ENCODE data around the gene TSPAN32. TPM values are rescaled to one million over a fixed set of nuclear protein-coding genes. Genes with fewer than 3 reads are reported as not detected.

Gene TSPAN32
- total RNA-seq, 1 experiment from 2014 or later: not detected

DNA sequence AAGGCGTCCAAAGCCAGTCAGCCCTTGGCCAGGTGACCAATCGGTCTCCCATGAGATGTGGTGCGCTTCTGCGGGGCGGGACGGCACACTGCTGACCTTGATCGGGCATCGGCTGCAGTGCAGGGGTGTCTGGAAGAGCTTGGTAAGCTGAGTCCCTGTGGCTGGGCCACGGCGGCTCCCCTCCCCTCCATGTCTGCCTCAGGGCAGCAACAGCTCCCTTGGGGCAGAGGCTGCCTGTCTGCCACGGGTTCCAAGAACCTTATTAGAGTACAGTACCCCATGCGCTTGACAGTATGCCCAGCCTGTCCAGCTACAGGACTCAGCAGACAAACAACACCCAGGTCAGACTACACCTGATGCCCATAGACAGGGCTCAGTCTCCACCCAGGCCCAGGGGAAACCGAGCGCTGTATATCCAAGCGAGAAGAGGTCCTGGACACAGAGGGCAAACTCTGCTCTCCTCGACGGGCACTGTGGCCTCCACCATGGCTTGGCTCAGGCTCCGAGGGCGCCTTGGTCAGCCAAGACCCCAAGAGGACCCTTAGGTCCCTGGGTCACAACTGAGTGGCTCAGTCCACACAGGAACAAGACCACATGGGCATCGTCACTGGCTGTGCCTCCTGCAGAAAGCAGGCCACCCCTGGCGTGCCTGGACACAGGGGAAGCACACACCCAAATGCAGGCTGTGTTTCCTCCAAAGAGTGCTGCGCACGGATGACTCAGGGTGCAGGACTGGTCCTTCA, 18.9 kb downstream of the TSPAN32 start:
- TF ChIP-seq ZNF274 (IDR thresholded peaks at IDR 0.05; ENCODE audit: low read depth, low read length) (no peak), EZH2 (IDR thresholded peaks at IDR 0.05) (no peak), POLR2AphosphoS5 (IDR thresholded peaks at IDR 0.05; ENCODE audit: low read depth, low read length) (no peak), POLR2A (IDR thresholded peaks at IDR 0.05; ENCODE audit: borderline replicate concordance, extremely low read depth, insufficient read depth, insufficient read length) (no peak), EZH2phosphoT487 (IDR thresholded peaks at IDR 0.05; ENCODE audit: borderline replicate concordance) (no peak)
- H3K27me3 ChIP-seq (ENCODE audit: insufficient read depth, low read length): 0 out of 2 replicates have a peak, but pooled peaks cover 3% of the 10 kb centered on the region
- ChIA-PET RAD21 (ENCODE audit: low non-redundant PET in 1 of 2, low total read pairs in 2 of 2, uncharacterized antibody in 2 of 2, unreplicated experiment in 2 of 2) (no interaction called here), POLR2A (interaction anchor here (0.7 kb wide), 1 partner anchor 57 kb away, joined by 3 read pairs; no protein-coding TSS in a partner anchor), CTCF (no interaction called here)
- no peak overlapping the region for H2AFZ ChIP-seq (ENCODE audit: low read depth, low read length, poor library complexity, severe bottlenecking)
- H3K36me3 ChIP-seq (ENCODE audit: control insufficient read depth in 1 of 2, insufficient read depth in 2 of 2, low read length in 2 of 2): no peaks in the 10 kb centered on the region
- H3K4me3 ChIP-seq (replicated peaks in 1 of 2; ENCODE audit: low read depth in 1 of 2, low read length in 2 of 2): no peak overlapping the region
- H3K4me2 ChIP-seq (ENCODE audit: low read length): no peak overlapping the region
- H3K4me1 ChIP-seq (ENCODE audit: control insufficient read depth in 1 of 2, insufficient read depth in 2 of 2, low read length in 2 of 2): peaks cover 0 to 3% of the 10 kb centered on the region in 2 experiments; a peak in 2 of 4 replicates
- DNase-seq (ENCODE audit: low read depth, low spot score) (no peak), ATAC-seq (no peak)
- H3K79me2 ChIP-seq (ENCODE audit: insufficient read depth, low read length): no peaks in the 10 kb centered on the region
- H3K9me3 ChIP-seq (ENCODE audit: control insufficient read depth in 1 of 2, insufficient read depth in 1 of 2, low read depth in 1 of 2, low read length in 2 of 2): no peaks in the 10 kb centered on the region
- no peak overlapping the region for H3K27ac ChIP-seq (ENCODE audit: low read depth, low read length)
- H4K20me1 ChIP-seq (ENCODE audit: insufficient read depth): no peaks in the 10 kb centered on the region
- intact Hi-C loops (cut with micrococcal nuclease): no loop called here
- BruUV-seq (replicated peaks): no TSS peak
- no peak overlapping the region for H3K9ac ChIP-seq (ENCODE audit: low read length)
- no peaks in the 10 kb centered on the region for H3K9me2 ChIP-seq (ENCODE audit: insufficient read depth)

DNA sequence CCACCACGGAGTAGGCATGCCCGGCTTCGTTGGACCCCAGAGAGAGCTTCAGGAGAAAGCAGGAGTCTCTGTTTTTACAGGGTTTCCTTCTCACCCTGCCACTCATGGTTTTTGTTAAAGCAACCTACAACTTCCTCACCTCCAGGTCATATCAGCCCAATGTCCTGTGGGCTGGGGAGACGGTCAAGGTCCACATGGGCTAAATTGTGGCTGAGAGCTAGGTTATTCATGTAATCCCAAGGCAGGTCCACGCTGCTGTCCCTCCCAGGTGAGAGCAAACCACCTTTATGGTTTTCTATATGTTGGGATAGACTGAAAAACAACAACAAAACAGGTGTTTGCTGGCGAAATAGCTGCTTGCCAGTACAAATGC, 19.5 kb downstream of the TSPAN32 start:
- Histone ChIP-seq H3K36me3 (ENCODE audit: control insufficient read depth in 1 of 2, insufficient read depth in 2 of 2, low read length in 2 of 2) (no peaks in the 10 kb centered on the region), H3K4me2 (ENCODE audit: low read length) (no peak overlapping the region), H3K9ac (ENCODE audit: low read length) (no peak overlapping the region), H4K20me1 (ENCODE audit: insufficient read depth) (no peaks in the 10 kb centered on the region), H3K9me2 (ENCODE audit: insufficient read depth) (no peaks in the 10 kb centered on the region), H3K9me3 (ENCODE audit: control insufficient read depth in 1 of 2, insufficient read depth in 1 of 2, low read depth in 1 of 2, low read length in 2 of 2) (no peaks in the 10 kb centered on the region), H3K79me2 (ENCODE audit: insufficient read depth, low read length) (no peaks in the 10 kb centered on the region), H3K4me3 (replicated peaks in 1 of 2; ENCODE audit: low read depth in 1 of 2, low read length in 2 of 2) (no peak overlapping the region), H3K4me1 (ENCODE audit: control insufficient read depth in 1 of 2, insufficient read depth in 2 of 2, low read length in 2 of 2) (peaks cover 0 to 6% of the 10 kb centered on the region in 2 experiments; a peak in 2 of 4 replicates), H3K27me3 (ENCODE audit: insufficient read depth, low read length) (0 out of 2 replicates have a peak, but pooled peaks cover 3% of the 10 kb centered on the region), H3K27ac (ENCODE audit: low read depth, low read length) (no peak overlapping the region), H2AFZ (ENCODE audit: low read depth, low read length, poor library complexity, severe bottlenecking) (no peak overlapping the region)
- ATAC-seq (no peak), DNase-seq (ENCODE audit: low read depth, low spot score) (no peak)
- no TSS peak for BruUV-seq (replicated peaks)
- CTCF ChIA-PET: no interaction called here
- POLR2A ChIA-PET: no interaction called here
- intact Hi-C loops (cut with micrococcal nuclease): no loop called here
- RAD21 ChIA-PET (ENCODE audit: low non-redundant PET in 1 of 2, low total read pairs in 2 of 2, uncharacterized antibody in 2 of 2, unreplicated experiment in 2 of 2): no interaction called here
- TF ChIP-seq EZH2 (IDR thresholded peaks at IDR 0.05): no peak
- TF ChIP-seq SRF (IDR thresholded peaks at IDR 0.05; ENCODE audit: low read depth): no peak
- TF ChIP-seq SP1 (IDR thresholded peaks at IDR 0.05; ENCODE audit: low read depth): no peak
- TF ChIP-seq EZH2phosphoT487 (IDR thresholded peaks at IDR 0.05; ENCODE audit: borderline replicate concordance): no peak
- TF ChIP-seq, protein P1, sequence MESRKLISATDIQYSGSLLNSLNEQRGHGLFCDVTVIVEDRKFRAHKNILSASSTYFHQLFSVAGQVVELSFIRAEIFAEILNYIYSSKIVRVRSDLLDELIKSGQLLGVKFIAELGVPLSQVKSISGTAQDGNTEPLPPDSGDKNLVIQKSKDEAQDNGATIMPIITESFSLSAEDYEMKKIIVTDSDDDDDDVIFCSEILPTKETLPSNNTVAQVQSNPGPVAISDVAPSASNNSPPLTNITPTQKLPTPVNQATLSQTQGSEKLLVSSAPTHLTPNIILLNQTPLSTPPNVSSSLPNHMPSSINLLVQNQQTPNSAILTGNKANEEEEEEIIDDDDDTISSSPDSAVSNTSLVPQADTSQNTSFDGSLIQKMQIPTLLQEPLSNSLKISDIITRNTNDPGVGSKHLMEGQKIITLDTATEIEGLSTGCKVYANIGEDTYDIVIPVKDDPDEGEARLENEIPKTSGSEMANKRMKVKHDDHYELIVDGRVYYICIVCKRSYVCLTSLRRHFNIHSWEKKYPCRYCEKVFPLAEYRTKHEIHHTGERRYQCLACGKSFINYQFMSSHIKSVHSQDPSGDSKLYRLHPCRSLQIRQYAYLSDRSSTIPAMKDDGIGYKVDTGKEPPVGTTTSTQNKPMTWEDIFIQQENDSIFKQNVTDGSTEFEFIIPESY (IDR thresholded peaks at IDR 0.05; ENCODE audit: extremely low read depth, insufficient replicate concordance, low read length): no peak
- no peak for TF ChIP-seq CBX3 (IDR thresholded peaks at IDR 0.05; ENCODE audit: low read depth)
- no peak for TF ChIP-seq CEBPB (IDR thresholded peaks at IDR 0.05; ENCODE audit: low read depth)
- TF ChIP-seq, protein P2, sequence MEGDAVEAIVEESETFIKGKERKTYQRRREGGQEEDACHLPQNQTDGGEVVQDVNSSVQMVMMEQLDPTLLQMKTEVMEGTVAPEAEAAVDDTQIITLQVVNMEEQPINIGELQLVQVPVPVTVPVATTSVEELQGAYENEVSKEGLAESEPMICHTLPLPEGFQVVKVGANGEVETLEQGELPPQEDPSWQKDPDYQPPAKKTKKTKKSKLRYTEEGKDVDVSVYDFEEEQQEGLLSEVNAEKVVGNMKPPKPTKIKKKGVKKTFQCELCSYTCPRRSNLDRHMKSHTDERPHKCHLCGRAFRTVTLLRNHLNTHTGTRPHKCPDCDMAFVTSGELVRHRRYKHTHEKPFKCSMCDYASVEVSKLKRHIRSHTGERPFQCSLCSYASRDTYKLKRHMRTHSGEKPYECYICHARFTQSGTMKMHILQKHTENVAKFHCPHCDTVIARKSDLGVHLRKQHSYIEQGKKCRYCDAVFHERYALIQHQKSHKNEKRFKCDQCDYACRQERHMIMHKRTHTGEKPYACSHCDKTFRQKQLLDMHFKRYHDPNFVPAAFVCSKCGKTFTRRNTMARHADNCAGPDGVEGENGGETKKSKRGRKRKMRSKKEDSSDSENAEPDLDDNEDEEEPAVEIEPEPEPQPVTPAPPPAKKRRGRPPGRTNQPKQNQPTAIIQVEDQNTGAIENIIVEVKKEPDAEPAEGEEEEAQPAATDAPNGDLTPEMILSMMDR (IDR thresholded peaks at IDR 0.05 in 2 of 3, conservative IDR thresholded peaks at IDR 0.05 in 1 of 3; ENCODE audit: borderline replicate concordance in 1 of 3, insufficient read depth in 1 of 3, low read depth in 2 of 3, low read length in 2 of 3): no peak

Data from HCT116 (cell line).